ENCODE data around the gene NEDD1. TPM values are rescaled to one million over a fixed set of nuclear protein-coding genes. Genes with fewer than 3 reads are reported as not detected.
A peak's percentile ranks its signal among the peaks of the same experiment; 100 is the strongest.

Gene NEDD1, protein sequence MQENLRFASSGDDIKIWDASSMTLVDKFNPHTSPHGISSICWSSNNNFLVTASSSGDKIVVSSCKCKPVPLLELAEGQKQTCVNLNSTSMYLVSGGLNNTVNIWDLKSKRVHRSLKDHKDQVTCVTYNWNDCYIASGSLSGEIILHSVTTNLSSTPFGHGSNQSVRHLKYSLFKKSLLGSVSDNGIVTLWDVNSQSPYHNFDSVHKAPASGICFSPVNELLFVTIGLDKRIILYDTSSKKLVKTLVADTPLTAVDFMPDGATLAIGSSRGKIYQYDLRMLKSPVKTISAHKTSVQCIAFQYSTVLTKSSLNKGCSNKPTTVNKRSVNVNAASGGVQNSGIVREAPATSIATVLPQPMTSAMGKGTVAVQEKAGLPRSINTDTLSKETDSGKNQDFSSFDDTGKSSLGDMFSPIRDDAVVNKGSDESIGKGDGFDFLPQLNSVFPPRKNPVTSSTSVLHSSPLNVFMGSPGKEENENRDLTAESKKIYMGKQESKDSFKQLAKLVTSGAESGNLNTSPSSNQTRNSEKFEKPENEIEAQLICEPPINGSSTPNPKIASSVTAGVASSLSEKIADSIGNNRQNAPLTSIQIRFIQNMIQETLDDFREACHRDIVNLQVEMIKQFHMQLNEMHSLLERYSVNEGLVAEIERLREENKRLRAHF
- polyA plus RNA-seq (ENCODE audit: low read depth in 6 of 6) = 10 to 100 TPM; 16.8 to 33.2 (median 31.3) TPM

DNA sequence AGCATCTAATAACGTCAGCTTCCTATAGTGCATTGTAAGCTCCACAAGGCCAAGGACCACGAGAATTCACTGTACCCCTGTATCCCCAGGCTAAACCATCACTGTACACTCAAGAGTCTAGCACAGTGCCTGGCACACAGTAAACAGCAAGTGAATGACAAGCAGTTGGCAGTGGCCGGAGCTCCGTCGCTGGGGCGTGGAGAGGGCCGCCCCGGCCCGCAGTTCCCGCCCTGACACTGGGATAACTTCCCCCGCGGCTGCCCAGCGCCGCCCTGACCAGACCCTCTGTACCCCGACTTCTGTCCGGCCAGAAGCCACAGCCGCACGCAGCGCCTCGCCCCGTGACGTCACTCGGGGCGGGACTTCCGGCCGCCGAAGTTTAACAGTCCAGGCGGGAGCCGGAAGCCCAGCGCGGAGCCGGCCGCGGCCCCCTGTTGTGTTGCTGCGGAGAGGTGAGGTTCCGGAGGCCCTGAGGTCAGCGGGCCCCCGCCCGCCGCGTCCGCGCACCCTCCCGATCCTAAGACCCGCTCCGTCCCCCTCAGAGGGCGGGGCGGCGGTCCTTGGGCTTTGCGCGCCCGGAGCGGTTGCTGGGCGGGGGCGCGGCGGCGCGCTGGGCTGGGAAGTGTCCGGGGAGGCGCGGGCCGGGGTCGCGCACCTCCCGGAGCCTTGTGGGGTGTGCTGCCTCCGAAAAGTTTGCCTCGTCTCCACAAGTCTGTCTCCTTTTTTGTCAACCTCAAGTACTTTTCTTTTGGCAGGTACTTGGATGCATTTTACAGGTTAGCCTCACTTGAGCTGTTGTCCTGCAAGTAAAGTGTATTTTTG, at the start of gene NEDD1:
Gene NEDD1 (plus strand): TSS at position 409 of the 822 bp plus-strand sequence. CDS start 2,503 bp downstream, outside the sequence.
- H3K4me1 Mint-ChIP-seq = peaks cover 35 to 44% (median 40%) of the 10 kb centered on the region in 3 donors
- ATAC-seq (ENCODE audit: low read depth in 2 of 2) (peak; percentile 86 to 89), DNase-seq (peak; percentile 80)
- no peaks in the 10 kb centered on the region for H3K9me3 Mint-ChIP-seq
- H3K36me3 Mint-ChIP-seq = no peaks in the 10 kb centered on the region
- H3K27ac Mint-ChIP-seq = peak within 1 kb of the TSS; percentile 94 to 99 (median 98)
- H3K27me3 Mint-ChIP-seq = no peaks in the 10 kb centered on the region
- peak within 1 kb of the TSS; percentile 90 to 97 (median 96) for H3K4me3 Mint-ChIP-seq

DNA sequence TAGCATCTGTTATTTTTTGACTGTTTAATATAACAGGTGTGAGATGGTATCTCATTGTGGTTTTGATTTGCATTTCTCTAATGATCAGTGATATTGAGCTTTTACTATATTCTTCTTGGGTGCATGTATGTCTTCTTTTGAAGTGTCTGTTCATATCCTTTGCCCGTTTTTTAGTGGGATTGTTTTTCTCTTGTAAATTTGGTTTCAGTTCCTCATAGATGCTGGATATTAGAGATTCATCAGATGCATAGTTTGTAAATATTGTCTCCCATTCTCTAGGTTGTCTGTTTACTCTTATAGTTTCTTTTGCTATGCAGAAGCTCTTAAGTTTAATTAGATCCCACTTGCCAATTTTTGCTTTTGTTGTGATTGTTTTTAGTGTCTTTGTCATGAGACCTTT, 48.9 kb upstream of the NEDD1 start:
- Mint-ChIP-seq H3K27ac (no peak overlapping the region), H3K36me3 (peaks cover 0 to 20% of the 10 kb centered on the region in 2 donors), H3K4me3 (no peak overlapping the region), H3K27me3 (peaks cover 0 to 16% (median 8%) of the 10 kb centered on the region in 3 donors), H3K4me1 (no peaks in the 10 kb centered on the region), H3K9me3 (peaks cover 13 to 36% (median 18%) of the 10 kb centered on the region in 7 donors)
- ATAC-seq (ENCODE audit: low read depth in 2 of 2) (no peak), DNase-seq (no peak)

DNA sequence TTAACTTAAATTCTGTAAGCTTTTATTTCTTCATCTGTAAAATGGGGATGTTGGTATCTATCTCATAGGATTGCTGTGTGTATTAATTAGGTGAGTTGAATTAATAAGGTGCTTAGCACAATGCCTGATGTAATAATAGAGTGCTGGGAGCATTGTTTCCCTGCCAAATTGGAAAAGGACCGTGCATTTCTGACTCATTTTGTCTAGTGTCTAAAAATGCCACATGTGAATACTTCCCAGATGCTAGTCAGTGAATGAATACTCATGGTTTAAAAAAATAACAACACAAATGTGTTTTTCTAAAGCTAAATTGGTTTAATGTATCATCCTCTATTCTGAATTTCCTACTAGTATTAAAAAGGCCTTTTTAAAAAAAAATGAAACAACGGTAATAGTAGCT, 45.4 kb upstream of the NEDD1 start:
- no peak for ATAC-seq (ENCODE audit: low read depth in 2 of 2)
- peaks cover 0 to 3% (median 0%) of the 10 kb centered on the region in 3 donors for H3K4me1 Mint-ChIP-seq
- peaks cover 0 to 16% of the 10 kb centered on the region in 2 donors for H3K36me3 Mint-ChIP-seq
- peaks cover 10 to 20% (median 14%) of the 10 kb centered on the region in 7 donors for H3K9me3 Mint-ChIP-seq
- no peak overlapping the region for H3K4me3 Mint-ChIP-seq
- peaks cover 12 to 23% (median 20%) of the 10 kb centered on the region in 3 donors for H3K27me3 Mint-ChIP-seq
- DNase-seq = no peak
- no peak overlapping the region for H3K27ac Mint-ChIP-seq

DNA sequence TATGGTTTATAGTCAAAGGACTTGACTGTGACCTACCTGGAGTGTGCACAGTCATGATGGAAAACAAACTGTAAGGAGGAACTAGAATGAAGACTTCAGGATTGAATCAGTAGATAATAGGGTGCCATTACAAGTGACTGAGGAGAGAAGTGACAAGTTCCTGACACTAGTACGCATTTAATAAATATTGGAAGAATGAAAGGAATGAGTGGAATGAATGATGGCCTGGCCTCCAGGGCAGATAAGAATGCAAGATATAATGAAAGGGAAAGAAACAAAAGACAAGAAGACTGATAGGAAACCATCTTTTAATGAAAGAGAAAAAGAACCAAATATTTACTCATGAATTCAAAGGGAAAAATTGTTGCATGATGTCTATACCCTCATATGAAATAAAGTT, 44.7 kb upstream of the NEDD1 start:
- Mint-ChIP-seq H3K4me3 (no peak overlapping the region), H3K9me3 (peaks cover 5 to 13% (median 10%) of the 10 kb centered on the region in 7 donors), H3K27me3 (peaks cover 13 to 26% (median 19%) of the 10 kb centered on the region in 3 donors), H3K36me3 (peaks cover 0 to 9% of the 10 kb centered on the region in 2 donors), H3K27ac (no peak overlapping the region), H3K4me1 (peaks cover 0 to 3% (median 0%) of the 10 kb centered on the region in 3 donors)
- ATAC-seq (ENCODE audit: low read depth in 2 of 2) (no peak), DNase-seq (no peak)

DNA sequence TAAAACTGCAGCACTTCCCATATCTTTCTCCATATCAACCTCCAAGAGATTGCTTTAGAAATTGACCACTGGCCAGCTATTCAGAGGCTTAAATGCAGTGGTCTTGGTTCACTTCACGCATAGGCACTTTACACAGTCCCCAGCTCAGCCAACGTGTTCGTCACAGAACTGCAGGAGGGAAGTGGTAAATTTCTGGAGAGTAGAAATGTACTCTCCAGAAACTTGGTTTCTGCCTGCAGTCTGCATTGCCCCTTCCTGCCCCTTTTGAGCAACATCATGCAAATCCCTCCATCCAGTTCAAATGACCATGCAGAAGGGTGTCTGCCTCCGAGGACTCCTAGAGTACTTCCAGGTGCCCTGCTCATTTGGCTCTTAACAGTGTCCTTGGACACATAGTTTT, 42.7 kb upstream of the NEDD1 start:
- Mint-ChIP-seq H3K27ac (no peak overlapping the region), H3K4me1 (peaks cover 0 to 3% (median 0%) of the 10 kb centered on the region in 3 donors), H3K36me3 (no peaks in the 10 kb centered on the region), H3K27me3 (peaks cover 16 to 37% (median 22%) of the 10 kb centered on the region in 3 donors), H3K4me3 (no peak overlapping the region), H3K9me3 (no peaks in the 10 kb centered on the region)
- ATAC-seq (ENCODE audit: low read depth in 2 of 2) (no peak), DNase-seq (no peak)

DNA sequence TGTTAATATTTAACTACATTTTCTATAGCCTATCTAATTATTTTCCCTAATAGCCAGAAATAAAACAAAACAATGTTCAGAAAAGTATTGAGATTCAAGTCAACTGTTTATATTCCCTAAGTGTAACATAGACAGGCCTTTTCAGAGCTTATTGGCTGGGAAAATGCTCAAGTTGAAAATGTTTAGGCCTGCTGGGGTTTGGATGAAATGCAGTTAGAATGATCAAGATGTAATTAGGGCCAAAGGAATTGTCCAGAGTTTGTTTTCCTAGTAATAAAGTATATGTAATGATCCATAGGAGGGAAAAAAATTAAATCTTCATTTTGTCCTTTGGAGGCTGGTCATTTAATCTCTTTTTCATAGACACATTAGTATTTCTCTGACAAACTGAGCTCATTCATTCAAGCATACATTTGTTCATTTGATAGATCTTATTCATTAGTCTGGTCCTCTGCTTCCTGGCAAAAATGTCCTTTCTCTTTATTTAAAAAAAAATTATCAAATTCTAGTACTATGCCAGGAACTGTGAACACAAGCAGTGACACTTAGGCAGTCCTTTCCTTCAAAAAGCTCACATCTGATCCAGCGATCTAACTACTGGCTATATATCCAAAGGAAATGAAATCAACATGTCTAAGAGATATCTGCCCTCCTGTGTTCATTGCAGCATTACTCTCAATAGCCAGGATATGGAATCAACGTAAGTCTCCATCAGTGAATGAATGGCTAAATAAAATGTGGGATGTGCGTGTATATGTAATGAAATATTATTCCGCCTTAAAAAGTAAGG, 40.1 kb upstream of the NEDD1 start:
- DNase-seq (no peak), ATAC-seq (ENCODE audit: low read depth in 2 of 2) (no peak)
- Mint-ChIP-seq H3K4me1 (peaks cover 0 to 3% (median 0%) of the 10 kb centered on the region in 3 donors), H3K36me3 (no peaks in the 10 kb centered on the region), H3K27ac (no peak overlapping the region), H3K27me3 (peaks cover 20 to 36% (median 22%) of the 10 kb centered on the region in 3 donors), H3K4me3 (no peak overlapping the region), H3K9me3 (peaks cover 0 to 6% (median 1%) of the 10 kb centered on the region in 7 donors)

DNA sequence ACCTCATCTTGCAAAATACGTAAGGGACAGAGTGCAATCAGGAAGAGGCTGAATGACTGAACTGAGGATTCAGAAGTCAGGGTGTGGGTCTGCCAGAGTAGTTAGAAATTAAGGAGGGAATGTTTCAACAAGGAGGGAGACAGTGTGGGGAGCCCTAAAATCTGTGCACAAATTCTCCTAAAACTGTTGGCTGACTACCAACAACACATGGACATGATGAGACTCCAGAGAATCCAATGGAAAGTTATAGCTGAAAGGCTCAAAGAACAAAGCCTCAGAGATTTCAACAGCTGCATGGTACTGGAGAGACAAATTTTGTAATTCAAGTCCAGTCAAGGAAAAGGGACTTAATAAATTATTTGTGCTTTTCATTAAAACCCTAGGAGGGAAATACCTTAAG, 36.1 kb upstream of the NEDD1 start:
- peaks cover 8 to 28% (median 23%) of the 10 kb centered on the region in 3 donors for H3K27me3 Mint-ChIP-seq
- peaks cover 0 to 13% (median 1%) of the 10 kb centered on the region in 7 donors for H3K9me3 Mint-ChIP-seq
- H3K4me1 Mint-ChIP-seq = no peaks in the 10 kb centered on the region
- DNase-seq (no peak), ATAC-seq (ENCODE audit: low read depth in 2 of 2) (no peak)
- no peak overlapping the region for H3K4me3 Mint-ChIP-seq
- no peak overlapping the region for H3K27ac Mint-ChIP-seq
- no peaks in the 10 kb centered on the region for H3K36me3 Mint-ChIP-seq

DNA sequence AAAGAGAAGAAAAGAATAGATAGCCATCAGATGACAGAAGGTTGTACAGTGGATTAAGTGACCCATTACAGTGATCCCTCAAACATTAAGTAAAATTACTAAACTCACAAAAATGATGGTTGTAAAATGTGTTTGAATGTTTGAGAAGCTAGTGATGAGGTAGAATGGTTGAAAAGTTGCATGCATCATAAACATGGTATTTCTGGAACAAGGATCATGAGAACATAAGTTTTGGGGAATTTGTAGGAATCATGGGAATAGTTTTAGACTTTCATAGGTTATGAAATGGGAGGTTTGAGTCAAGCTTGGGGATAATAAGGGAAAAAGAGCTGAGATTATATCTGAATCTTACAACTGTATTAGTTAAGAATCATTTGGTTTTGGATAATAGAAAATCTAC, 34.1 kb upstream of the NEDD1 start:
- Mint-ChIP-seq H3K4me1 (no peaks in the 10 kb centered on the region), H3K27ac (no peak overlapping the region), H3K27me3 (peaks cover 7 to 30% (median 30%) of the 10 kb centered on the region in 3 donors), H3K4me3 (no peak overlapping the region), H3K36me3 (no peaks in the 10 kb centered on the region), H3K9me3 (peaks cover 0 to 13% (median 1%) of the 10 kb centered on the region in 7 donors)
- ATAC-seq (ENCODE audit: low read depth in 2 of 2) (no peak), DNase-seq (no peak)

DNA sequence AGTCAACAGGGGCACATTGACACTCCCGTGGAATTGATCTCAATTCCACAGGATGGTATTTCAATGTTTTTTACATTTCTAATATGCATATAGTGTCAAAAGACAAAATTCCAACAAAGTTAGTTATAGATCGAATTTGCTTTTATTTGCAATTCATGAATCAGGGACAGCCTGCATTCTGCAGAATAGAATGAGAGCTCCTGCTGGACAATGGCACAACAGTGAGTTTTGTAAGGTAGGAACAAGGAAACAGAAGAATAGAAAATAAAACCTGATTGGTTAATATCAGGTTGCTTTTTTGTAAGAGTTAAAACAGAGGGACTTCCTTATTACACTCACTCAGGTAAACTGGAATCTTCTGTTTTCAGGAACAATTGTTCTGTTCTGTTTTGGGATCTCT, 32.8 kb upstream of the NEDD1 start:
- H3K27me3 Mint-ChIP-seq = peaks cover 7 to 35% (median 34%) of the 10 kb centered on the region in 3 donors
- no peaks in the 10 kb centered on the region for H3K36me3 Mint-ChIP-seq
- H3K27ac Mint-ChIP-seq = no peak overlapping the region
- no peak for ATAC-seq (ENCODE audit: low read depth in 2 of 2)
- peaks cover 0 to 13% (median 1%) of the 10 kb centered on the region in 7 donors for H3K9me3 Mint-ChIP-seq
- no peak overlapping the region for H3K4me3 Mint-ChIP-seq
- H3K4me1 Mint-ChIP-seq = no peaks in the 10 kb centered on the region
- DNase-seq = no peak

DNA sequence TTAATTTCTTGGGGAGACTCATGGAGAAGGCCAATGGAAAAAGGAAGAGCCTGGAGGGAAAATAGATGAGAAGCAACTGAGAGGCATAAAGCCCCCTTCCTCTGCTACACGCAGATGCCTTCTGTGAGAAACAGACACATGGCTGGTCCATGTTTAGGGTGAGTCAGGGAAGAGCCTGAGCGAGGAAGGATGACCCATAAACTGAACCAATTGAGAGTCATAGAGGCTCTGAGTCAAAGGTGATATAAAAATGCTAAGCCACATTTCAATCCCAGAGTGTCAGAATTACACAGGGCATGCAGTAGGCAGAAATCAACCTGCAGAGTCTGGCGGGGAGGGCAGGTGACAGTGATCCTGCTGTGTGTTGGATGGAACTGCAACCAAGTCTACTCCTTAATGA, 30.1 kb upstream of the NEDD1 start:
- H3K27me3 Mint-ChIP-seq = peaks cover 11 to 38% (median 32%) of the 10 kb centered on the region in 3 donors

DNA sequence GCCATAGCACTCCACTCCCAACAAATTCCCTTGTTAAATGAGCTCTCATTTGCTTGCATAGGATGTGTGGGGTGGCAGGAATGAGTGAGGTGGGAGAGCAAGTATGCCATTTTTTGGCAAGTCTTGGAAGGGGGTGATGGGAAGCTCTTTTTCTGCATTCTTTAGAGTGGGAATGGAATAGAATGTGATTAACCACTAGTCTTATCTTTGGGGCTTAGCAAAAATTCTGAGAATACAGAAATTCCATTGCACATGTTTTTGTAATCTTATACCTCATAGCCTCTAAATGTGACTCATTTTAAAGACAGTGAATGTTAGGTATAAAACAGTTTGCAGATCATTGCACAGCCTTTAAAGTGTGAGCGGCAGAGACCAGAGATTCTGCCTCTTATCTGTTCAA, 28.4 kb upstream of the NEDD1 start:
- H3K4me3 Mint-ChIP-seq = no peak overlapping the region
- no peaks in the 10 kb centered on the region for H3K36me3 Mint-ChIP-seq
- H3K4me1 Mint-ChIP-seq = no peaks in the 10 kb centered on the region
- no peak overlapping the region for H3K27ac Mint-ChIP-seq
- DNase-seq (no peak), ATAC-seq (ENCODE audit: low read depth in 2 of 2) (no peak)
- H3K27me3 Mint-ChIP-seq = peaks cover 7 to 42% (median 21%) of the 10 kb centered on the region in 3 donors
- H3K9me3 Mint-ChIP-seq = peaks cover 0 to 6% (median 0%) of the 10 kb centered on the region in 7 donors

More for the DNA sequence above, 30.1 kb upstream of the NEDD1 start:
- ATAC-seq (ENCODE audit: low read depth in 2 of 2) (no peak), DNase-seq (no peak)
- H3K4me1 Mint-ChIP-seq = no peaks in the 10 kb centered on the region
- peaks cover 0 to 10% (median under 1%) of the 10 kb centered on the region in 7 donors for H3K9me3 Mint-ChIP-seq
- H3K36me3 Mint-ChIP-seq = no peaks in the 10 kb centered on the region
- H3K4me3 Mint-ChIP-seq = no peak overlapping the region
- no peak overlapping the region for H3K27ac Mint-ChIP-seq

DNA sequence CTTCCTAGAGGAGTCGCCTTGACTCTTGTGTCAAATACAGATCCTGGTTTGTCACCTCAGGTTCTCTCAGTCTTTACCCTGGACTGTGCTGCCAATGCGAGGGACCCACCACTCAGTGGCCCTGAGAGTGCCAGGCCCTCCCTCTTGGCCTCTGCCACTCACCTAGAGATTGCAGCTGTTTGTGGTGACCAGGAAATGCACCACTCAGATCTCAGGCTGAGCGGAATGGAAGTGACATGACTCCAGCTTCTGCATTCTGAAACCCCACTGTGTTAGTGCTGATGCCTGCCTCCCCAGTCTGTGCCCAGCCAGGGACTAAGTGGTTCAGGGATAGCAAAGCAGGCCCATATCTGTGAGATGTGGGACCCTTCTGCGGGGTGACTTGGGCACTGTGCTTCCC, 27.8 kb upstream of the NEDD1 start:
- Mint-ChIP-seq H3K4me1 (no peaks in the 10 kb centered on the region), H3K9me3 (peaks cover 0 to 6% (median 0%) of the 10 kb centered on the region in 7 donors), H3K27me3 (peaks cover 7 to 37% (median 17%) of the 10 kb centered on the region in 3 donors), H3K4me3 (no peak overlapping the region), H3K27ac (no peak overlapping the region), H3K36me3 (no peaks in the 10 kb centered on the region)
- ATAC-seq (ENCODE audit: low read depth in 2 of 2) (no peak), DNase-seq (no peak)

Measured in naive B cell (primary cell).